Measurements from ENCODE around the gene RGL1.

GRCh38 chr1:183873642-183874041 is 68.7 kb downstream of the RGL1 start:
- TF ChIP-seq CTCF (conservative IDR thresholded peaks at IDR 0.05) (no peak), ZFX (IDR thresholded peaks at IDR 0.05) (no peak)
